SK-N-SH (cell line): ENCODE results near the gene BBOX1. TPM values are rescaled to one million over a fixed set of nuclear protein-coding genes. Genes with fewer than 3 reads are reported as not detected.

Experiments
- CTCF ChIA-PET: fragments of 300-600, 350-600 bp; formaldehyde crosslinking; extraction: SDS; loops from one replicate; lab custom pipeline; 2021; lab: Yijun Ruan, JAX
- POLR2A ChIA-PET: fragments of 350-600 bp; sonication (Branson Sonifier 250); formaldehyde crosslinking; extraction: SDS; loops from one replicate; lab custom pipeline; 2020; ENCODE audit warnings: antibody characterized with exemption, inconsistent platforms; lab: Yijun Ruan, JAX
- DNase-seq: peaks from one replicate; pipeline ENCODE4 v3.0.0; 2012
- H2AFZ ChIP-seq: fragments of 200-600 bp; sonication (generic); 2 replicates; pipeline ENCODE4 v1.8.1; 2016; ENCODE audit warnings: antibody characterized with exemption, mild to moderate bottlenecking, low read depth
- H3F3A ChIP-seq: fragments of 200-600 bp; sonication (generic); replicated peaks from 2 replicates; pipeline ENCODE3; 2016; ENCODE audit warnings: antibody characterized with exemption, mild to moderate bottlenecking; ENCODE audit not compliant: insufficient read depth
- H3K27ac ChIP-seq, 2 experiments: fragments of 200-500 bp in 1 of 2; fragments of 200-600 bp in 1 of 2; sonication (Bioruptor generic) in 1 of 2; sonication (generic), shearing (Covaris generic) in 1 of 2; 2 replicates each; pipeline versions ENCODE4 v1.5.1 to v1.6.1; 2014 to 2016; ENCODE audit warnings: low read depth in 2 of 2, inconsistent platforms in 1 of 2, low read length in 1 of 2, mild to moderate bottlenecking in 1 of 2, mixed read lengths in 1 of 2
- H3K27me3 ChIP-seq: fragments of 200-600 bp; sonication (generic), shearing (Covaris generic); 2 replicates; pipeline ENCODE4 v1.6.1; 2016; ENCODE audit warnings: mixed run types; ENCODE audit not compliant: insufficient read depth
- H3K36me3 ChIP-seq, 2 experiments: fragments of 200-500 bp in 1 of 2; fragments of 200-600 bp in 1 of 2; sonication (Bioruptor generic) in 1 of 2; sonication (generic) in 1 of 2; replicated peaks in 1 of 2; 2 replicates each; pipeline versions ENCODE3 to v1.5.1; 2014 to 2016; ENCODE audit warnings: low read length in 1 of 2, mild to moderate bottlenecking in 1 of 2; ENCODE audit not compliant: insufficient read depth in 2 of 2, control insufficient read depth in 1 of 2
- H3K4me1 ChIP-seq, 2 experiments: fragments of 200-500 bp in 1 of 2; fragments of 200-600 bp in 1 of 2; sonication (Bioruptor generic) in 1 of 2; sonication (generic), shearing (Covaris generic) in 1 of 2; 2 replicates each; pipeline versions ENCODE4 v1.5.1 to v1.6.1; 2014 to 2016; ENCODE audit warnings: low read depth in 1 of 2, low read length in 1 of 2, mixed run types in 1 of 2; ENCODE audit not compliant: insufficient read depth in 2 of 2, control insufficient read depth in 1 of 2
- H3K4me2 ChIP-seq: fragments of 200-600 bp; sonication (generic), shearing (Covaris generic); 2 replicates; pipeline ENCODE4 v1.6.1; 2017; ENCODE audit warnings: mixed run types
- H3K4me3 ChIP-seq, 2 experiments: fragments of 200-500 bp in 1 of 2; fragments of 200-600 bp in 1 of 2; sonication (Bioruptor generic) in 1 of 2; sonication (generic), shearing (Covaris generic) in 1 of 2; 2 replicates each; pipeline versions ENCODE4 v1.5.1 to v1.8.1; 2014 to 2016; ENCODE audit warnings: low read depth in 2 of 2, inconsistent platforms in 1 of 2, low read length in 1 of 2, mild to moderate bottlenecking in 1 of 2, mixed read lengths in 1 of 2, moderate library complexity in 1 of 2
- H3K79me2 ChIP-seq: fragments of 200-600 bp; sonication (generic); 2 replicates; pipeline ENCODE4 v1.8.1; 2017; ENCODE audit warnings: mild to moderate bottlenecking; ENCODE audit not compliant: insufficient read depth
- H3K9ac ChIP-seq: fragments of 200-600 bp; sonication (generic); 2 replicates; pipeline ENCODE4 v1.6.1; 2017; ENCODE audit warnings: mixed run types
- H3K9me2 ChIP-seq: fragments of 200-600 bp; sonication (generic); 2 replicates; pipeline ENCODE4 v1.6.1; 2017; ENCODE audit warnings: mixed run types
- H3K9me3 ChIP-seq: fragments of 200-600 bp; sonication (generic); 2 replicates; pipeline ENCODE4 v1.6.1; 2017; ENCODE audit warnings: mixed run types, mild to moderate bottlenecking, moderate library complexity
- H4K20me1 ChIP-seq: fragments of 200-600 bp; sonication (generic); 2 replicates; pipeline ENCODE4 v1.6.1; 2017; ENCODE audit warnings: mild to moderate bottlenecking, mixed run types; ENCODE audit not compliant: insufficient read depth
- CTCF ChIP-seq: fragments of 200-600 bp; sonication (generic); IDR thresholded peaks from 2 replicates; pipeline ENCODE4 v1.6.1; 2017; ENCODE audit warnings: antibody characterized with exemption, mild to moderate bottlenecking, moderate library complexity
- EP300 ChIP-seq, 2 experiments: IDR thresholded peaks; 2 replicates each; pipeline versions ENCODE4 v1.4.0 to v1.6.1; 2012; ENCODE audit warnings: borderline replicate concordance in 1 of 2, low read depth in 1 of 2, low read length in 1 of 2
- FOXJ3 ChIP-seq: sonication (generic); formaldehyde crosslinking; IDR thresholded peaks from 2 replicates; pipeline ENCODE4 v1.5.1; 2020; ENCODE audit warnings: mild to moderate bottlenecking, missing genetic modification reagents
- IRF3 ChIP-seq: fragments of 150-350 bp; IDR thresholded peaks from 2 replicates; pipeline ENCODE4 v1.6.1; 2016; ENCODE audit warnings: mild to moderate bottlenecking, low read depth, low read length
- MAX ChIP-seq: IDR thresholded peaks from 2 replicates; pipeline ENCODE4 v1.4.0; 2012; ENCODE audit warnings: low read depth
- MXI1 ChIP-seq: IDR thresholded peaks from 2 replicates; pipeline ENCODE4 v1.6.1; 2012; ENCODE audit warnings: mild to moderate bottlenecking, low read depth, low read length, improper control_type of control experiment
- NFIC ChIP-seq: IDR thresholded peaks from 2 replicates; pipeline ENCODE4 v1.4.0; 2012; ENCODE audit warnings: borderline replicate concordance
- PBX3 ChIP-seq: IDR thresholded peaks from 2 replicates; pipeline ENCODE4; 2012
- REST ChIP-seq: IDR thresholded peaks from 2 replicates; pipeline ENCODE4 v1.6.1; 2012; ENCODE audit warnings: mild to moderate bottlenecking, low read depth, low read length, moderate library complexity
- SIN3A ChIP-seq: IDR thresholded peaks from 2 replicates; pipeline ENCODE4 v1.6.1; 2012; ENCODE audit warnings: low read depth, mild to moderate bottlenecking, low read length, moderate library complexity, borderline replicate concordance
- USF2 ChIP-seq: fragments of 150-350 bp; IDR thresholded peaks from 2 replicates; pipeline ENCODE4 v1.6.1; 2017; ENCODE audit warnings: antibody characterized with exemption, low read length, low read depth, borderline replicate concordance
- ZBTB33 ChIP-seq: IDR thresholded peaks from 2 replicates; pipeline ENCODE4 v1.4.0; 2012; ENCODE audit warnings: low read depth, borderline replicate concordance
- WGBS: methylation state at CpG from one replicate; pipeline ENCODE4 v1.1.6; 2017; ENCODE audit warnings: low lambda C conversion rate; 5-methylcytosine and 5-hydroxymethylcytosine counted together
- polyA plus RNA-seq, 3 experiments: library from polyadenylated mRNA; depleted of rRNA; stranded (reverse); fragments of >200 nt; gene quantifications; 2 replicates each; pipeline ENCODE4 v1.2.3, GENCODE V29; 2012

BBOX1 gene
- polyA plus RNA-seq, 1 of the 3 experiments (the other 2 are of a cell fraction), result 0.02 TPM

- no peaks in the 10 kb centered on the region for H3K4me1 ChIP-seq
- H3F3A ChIP-seq, result no peaks in the 10 kb centered on the region
- TF ChIP-seq USF2, result no peak
- TF ChIP-seq REST, result no peak
- no peak for TF ChIP-seq CTCF
- TF ChIP-seq ZBTB33, result no peak
- TF ChIP-seq NFIC, result no peak
- no peak for TF ChIP-seq FOXJ3
- no peak for TF ChIP-seq IRF3
- no peak for TF ChIP-seq MXI1
- TF ChIP-seq PBX3, result no peak
- no peak for TF ChIP-seq MAX
- TF ChIP-seq EP300 (IDR thresholded peaks at IDR 0.05; ENCODE audit: borderline replicate concordance in 1 of 2, low read depth in 1 of 2, low read length in 1 of 2), result no peak
- no peak for TF ChIP-seq SIN3A
- POLR2A ChIA-PET, result no interaction called here
- no peaks in the 10 kb centered on the region for H4K20me1 ChIP-seq
- CTCF ChIA-PET, result no interaction called here
- H3K4me2 ChIP-seq, result no peak overlapping the region
- H3K9ac ChIP-seq, result no peak overlapping the region
- no peak overlapping the region for H3K27ac ChIP-seq
- no peaks in the 10 kb centered on the region for H3K27me3 ChIP-seq
- H3K79me2 ChIP-seq, result no peaks in the 10 kb centered on the region
- no peak for DNase-seq
- no peaks in the 10 kb centered on the region for H3K36me3 ChIP-seq
- no peaks in the 10 kb centered on the region for H3K9me2 ChIP-seq
- no peak overlapping the region for H2AFZ ChIP-seq
- no peak overlapping the region for H3K4me3 ChIP-seq
- 66% methylated on average over 2 of the region's 2 CpGs for WGBS
- no peaks in the 10 kb centered on the region for H3K9me3 ChIP-seq
Measured at GRCh38 chr11:27061461-27061821, 20.8 kb downstream of the BBOX1 start.
